H1 (cell line): ENCODE results near the gene GNG7.

ENCODE experiments used
- EP300 ChIP-seq, 2 experiments: IDR thresholded peaks; 1 replicate in 1 of 2; 2 replicates in 1 of 2; pipeline ENCODE4 v1.6.1; 2011 to 2012; ENCODE audit warnings: low read depth in 2 of 2, low read length in 2 of 2, mild to moderate bottlenecking in 2 of 2, borderline replicate concordance in 1 of 2, inconsistent platforms in 1 of 2, moderate library complexity in 1 of 2
- RFX5 ChIP-seq: IDR thresholded peaks from 2 replicates; pipeline ENCODE4 v1.6.1; 2011; ENCODE audit warnings: low read depth, low read length, improper control_type of control experiment, borderline replicate concordance
- TCF12 ChIP-seq: IDR thresholded peaks from 2 replicates; pipeline ENCODE4 v1.6.1; 2011; ENCODE audit warnings: low read depth, mild to moderate bottlenecking, low read length

- no peak for TF ChIP-seq RFX5
- no peak for TF ChIP-seq TCF12
- no peak for TF ChIP-seq EP300 (IDR thresholded peaks at IDR 0.05; ENCODE audit: borderline replicate concordance in 1 of 2, low read depth in 2 of 2, low read length in 2 of 2)
Measured at GRCh38 chr19:2538096-2538757, 164.3 kb downstream of the GNG7 start.
